Measurements from ENCODE around the gene LRRC8D.

- TF ChIP-seq, protein P1, sequence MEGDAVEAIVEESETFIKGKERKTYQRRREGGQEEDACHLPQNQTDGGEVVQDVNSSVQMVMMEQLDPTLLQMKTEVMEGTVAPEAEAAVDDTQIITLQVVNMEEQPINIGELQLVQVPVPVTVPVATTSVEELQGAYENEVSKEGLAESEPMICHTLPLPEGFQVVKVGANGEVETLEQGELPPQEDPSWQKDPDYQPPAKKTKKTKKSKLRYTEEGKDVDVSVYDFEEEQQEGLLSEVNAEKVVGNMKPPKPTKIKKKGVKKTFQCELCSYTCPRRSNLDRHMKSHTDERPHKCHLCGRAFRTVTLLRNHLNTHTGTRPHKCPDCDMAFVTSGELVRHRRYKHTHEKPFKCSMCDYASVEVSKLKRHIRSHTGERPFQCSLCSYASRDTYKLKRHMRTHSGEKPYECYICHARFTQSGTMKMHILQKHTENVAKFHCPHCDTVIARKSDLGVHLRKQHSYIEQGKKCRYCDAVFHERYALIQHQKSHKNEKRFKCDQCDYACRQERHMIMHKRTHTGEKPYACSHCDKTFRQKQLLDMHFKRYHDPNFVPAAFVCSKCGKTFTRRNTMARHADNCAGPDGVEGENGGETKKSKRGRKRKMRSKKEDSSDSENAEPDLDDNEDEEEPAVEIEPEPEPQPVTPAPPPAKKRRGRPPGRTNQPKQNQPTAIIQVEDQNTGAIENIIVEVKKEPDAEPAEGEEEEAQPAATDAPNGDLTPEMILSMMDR (IDR thresholded peaks at IDR 0.05), result no peak
- TF ChIP-seq, protein P2, sequence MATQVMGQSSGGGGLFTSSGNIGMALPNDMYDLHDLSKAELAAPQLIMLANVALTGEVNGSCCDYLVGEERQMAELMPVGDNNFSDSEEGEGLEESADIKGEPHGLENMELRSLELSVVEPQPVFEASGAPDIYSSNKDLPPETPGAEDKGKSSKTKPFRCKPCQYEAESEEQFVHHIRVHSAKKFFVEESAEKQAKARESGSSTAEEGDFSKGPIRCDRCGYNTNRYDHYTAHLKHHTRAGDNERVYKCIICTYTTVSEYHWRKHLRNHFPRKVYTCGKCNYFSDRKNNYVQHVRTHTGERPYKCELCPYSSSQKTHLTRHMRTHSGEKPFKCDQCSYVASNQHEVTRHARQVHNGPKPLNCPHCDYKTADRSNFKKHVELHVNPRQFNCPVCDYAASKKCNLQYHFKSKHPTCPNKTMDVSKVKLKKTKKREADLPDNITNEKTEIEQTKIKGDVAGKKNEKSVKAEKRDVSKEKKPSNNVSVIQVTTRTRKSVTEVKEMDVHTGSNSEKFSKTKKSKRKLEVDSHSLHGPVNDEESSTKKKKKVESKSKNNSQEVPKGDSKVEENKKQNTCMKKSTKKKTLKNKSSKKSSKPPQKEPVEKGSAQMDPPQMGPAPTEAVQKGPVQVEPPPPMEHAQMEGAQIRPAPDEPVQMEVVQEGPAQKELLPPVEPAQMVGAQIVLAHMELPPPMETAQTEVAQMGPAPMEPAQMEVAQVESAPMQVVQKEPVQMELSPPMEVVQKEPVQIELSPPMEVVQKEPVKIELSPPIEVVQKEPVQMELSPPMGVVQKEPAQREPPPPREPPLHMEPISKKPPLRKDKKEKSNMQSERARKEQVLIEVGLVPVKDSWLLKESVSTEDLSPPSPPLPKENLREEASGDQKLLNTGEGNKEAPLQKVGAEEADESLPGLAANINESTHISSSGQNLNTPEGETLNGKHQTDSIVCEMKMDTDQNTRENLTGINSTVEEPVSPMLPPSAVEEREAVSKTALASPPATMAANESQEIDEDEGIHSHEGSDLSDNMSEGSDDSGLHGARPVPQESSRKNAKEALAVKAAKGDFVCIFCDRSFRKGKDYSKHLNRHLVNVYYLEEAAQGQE (IDR thresholded peaks at IDR 0.05), result no peak
- no peak for TF ChIP-seq PBX3 (IDR thresholded peaks at IDR 0.05)
- TF ChIP-seq MAX (IDR thresholded peaks at IDR 0.05), result no peak
- no peak for TF ChIP-seq POLR2A (IDR thresholded peaks at IDR 0.05; ENCODE audit: low read length)
- no peak for TF ChIP-seq RNF2 (IDR thresholded peaks at IDR 0.05; ENCODE audit: borderline replicate concordance, low read depth)
- no peak for TF ChIP-seq CBX2 (IDR thresholded peaks at IDR 0.05; ENCODE audit: borderline replicate concordance, low read depth)
- TF ChIP-seq BHLHE40 (IDR thresholded peaks at IDR 0.05; ENCODE audit: low read depth, low read length), result no peak
- TF ChIP-seq RAD21 (conservative IDR thresholded peaks at IDR 0.05 in 1 of 2, IDR thresholded peaks at IDR 0.05 in 1 of 2), result no peak
Observed at GRCh38 chr1:89847191-89847729, 26.4 kb downstream of the LRRC8D start.
